A549 (cell line): ENCODE results near the gene RPS6KB1. TPM values are rescaled to one million over a fixed set of nuclear protein-coding genes. Genes with fewer than 3 reads are reported as not detected.
"Not testable (repeated sequence)": the region's sequence is repeated elsewhere in the genome, so short reads cannot be mapped to it uniquely, and the experiment has no call there.

Experiments
- ATAC-seq, 2 experiments: fragments of 200-7000 bp in 1 of 2; fragments of >200 bp in 1 of 2; cut with Nextera tagmentation in 1 of 2; cut with Tn5 transposase in 1 of 2; 3 replicates each; pipeline versions ENCODE4 v1.8.0 to v1.9.1; 2018 to 2020; ENCODE audit warnings: mild to moderate bottlenecking in 1 of 2, moderate library complexity in 1 of 2
- CTCF ChIA-PET: fragments of 300-600 bp; sonication (Branson Sonifier 250); formaldehyde crosslinking; extraction: SDS; loops from one replicate; lab custom pipeline; 2021; ENCODE audit warnings: antibody characterized with exemption, inconsistent platforms; lab: Yijun Ruan, JAX
- POLR2A ChIA-PET: fragments of 350-600 bp; formaldehyde crosslinking; extraction: SDS; loops from one replicate; lab custom pipeline; 2021; ENCODE audit warnings: antibody characterized with exemption, inconsistent platforms; lab: Yijun Ruan, JAX
- DNase-seq, 2 experiments: peaks; one replicate each; pipeline versions ENCODE4 v3.0.0 to v3.0.0-alpha.2; 2011 to 2016; ENCODE audit warnings: low read depth in 1 of 2, low spot score in 1 of 2
- FAIRE-seq: peaks from 2 replicates; lab custom pipeline; 2011; peaks lifted over from hg19 to GRCh38; lab: Jason Lieb, UNC
- H3K27ac ChIP-seq, 2 experiments: fragments of >200 bp; sonication (Bioruptor Twin); formaldehyde crosslinking; 3 replicates each; pipeline ENCODE4 v1.5.1; 2016 to 2017
- H3K4me1 ChIP-seq: fragments of >200 bp; sonication (Bioruptor Twin); formaldehyde crosslinking; 3 replicates; pipeline ENCODE4 v1.6.1; 2016
- H3K4me2 ChIP-seq: fragments of >200 bp; sonication (Bioruptor Twin); formaldehyde crosslinking; 3 replicates; pipeline ENCODE4 v1.6.1; 2016
- H3K4me3 ChIP-seq: fragments of >200 bp; sonication (Bioruptor Twin); formaldehyde crosslinking; 3 replicates; pipeline ENCODE4 v1.5.1; 2016
- H3K9me3 ChIP-seq: fragments of >200 bp; sonication (Bioruptor Twin); formaldehyde crosslinking; 3 replicates; pipeline ENCODE4 v1.6.1; 2016
- CTCF ChIP-seq: fragments of >200 bp; sonication (Bioruptor Twin); formaldehyde crosslinking; IDR thresholded peaks from 3 replicates; pipeline ENCODE4 v1.5.1; 2016
- HMGXB4 ChIP-seq: fragments of 250-450 bp; sonication (Bioruptor Pico); IDR thresholded peaks from 2 replicates; pipeline ENCODE4 v1.5.0; 2021; ENCODE audit warnings: mild to moderate bottlenecking, moderate library complexity, borderline replicate concordance
- HOXB5 ChIP-seq: fragments of 250-450 bp; sonication (Bioruptor Pico); IDR thresholded peaks from 2 replicates; pipeline ENCODE4 v1.5.0; 2020; ENCODE audit warnings: mild to moderate bottlenecking, moderate library complexity
- REST ChIP-seq: fragments of 200-600 bp; sonication (generic); IDR thresholded peaks from 2 replicates; pipeline ENCODE4 v1.6.1; 2016; ENCODE audit warnings: antibody characterized with exemption, mild to moderate bottlenecking, moderate library complexity
- USF2 ChIP-seq: fragments of 450-650 bp; IDR thresholded peaks from 2 replicates; pipeline ENCODE4 v1.6.1; 2014; ENCODE audit warnings: antibody characterized with exemption
- ZC3H11A ChIP-seq: fragments of 450-650 bp; IDR thresholded peaks from 2 replicates; pipeline ENCODE4 v1.6.1; 2014; ENCODE audit warnings: antibody characterized with exemption, mild to moderate bottlenecking
- WGBS: methylation state at CpG from one replicate; pipeline ENCODE4 v1.1.6; 2017; ENCODE audit errors: missing lambda C conversion rate; 5-methylcytosine and 5-hydroxymethylcytosine counted together
- polyA plus RNA-seq, 4 experiments: library from polyadenylated mRNA; depleted of rRNA in 3 of 4; stranded (reverse); fragments of >200 nt; fragmentation: RNase III in 1 of 4; extraction: RNeasy Plus Mini Kit Qiagen cat#74134 plus additional on column Dnase treatment in 1 of 4; gene quantifications; 2 replicates in 3 of 4; 3 replicates in 1 of 4; pipeline ENCODE4 v1.2.3, GENCODE V29; 2011 to 2017

Gene RPS6KB1
- polyA plus RNA-seq, 2 of the 4 experiments (the other 2 are of a cell fraction), result 57.3 to 81.7 TPM

- 93% methylated on average over 1 of the region's 1 CpG for WGBS
- Histone ChIP-seq H3K4me2 (no peak overlapping the region), H3K9me3 (no peaks in the 10 kb centered on the region), H3K27ac (no peak overlapping the region), H3K4me1 (no peaks in the 10 kb centered on the region), H3K4me3 (no peak overlapping the region)
- POLR2A ChIA-PET, result no interaction called here
- FAIRE-seq (no peak), DNase-seq (no peak), ATAC-seq (no peak)
- no peak for TF ChIP-seq CTCF
- CTCF ChIA-PET, result interaction anchor here (0.6 to 1.3 kb wide), 5 partner anchors 21 to 669 kb away, joined by 3 to 6 read pairs (median 3); no protein-coding TSS in a partner anchor
Measured at GRCh38 chr17:59941131-59941530, 48.2 kb downstream of the RPS6KB1 start.

GRCh38 chr17:59946433-59946832, 53.5 kb downstream of the RPS6KB1 start:
- POLR2A ChIA-PET, H3K4me2 ChIP-seq, H3K4me3 ChIP-seq, DNase-seq, FAIRE-seq, H3K4me1 ChIP-seq, H3K27ac ChIP-seq, ATAC-seq, H3K9me3 ChIP-seq: not testable (repeated sequence)
- 84% methylated on average over 7 of the region's 7 CpGs for WGBS
- CTCF ChIA-PET, result interaction anchor here (0.6 to 0.9 kb wide), 3 partner anchors 9 to 58 kb away, joined by 3 to 5 read pairs (median 3); no protein-coding TSS in a partner anchor

GRCh38 chr17:59947310-59947709, 54.4 kb downstream of the RPS6KB1 start:
- H3K9me3 ChIP-seq, ATAC-seq, POLR2A ChIA-PET, H3K27ac ChIP-seq, H3K4me2 ChIP-seq, H3K4me3 ChIP-seq, DNase-seq, CTCF ChIA-PET, H3K4me1 ChIP-seq: not testable (repeated sequence)
- whole genome bisulfite sequencing, result 87% methylated on average over 4 of the region's 4 CpGs
- peak; percentile 13 for FAIRE-seq

- CTCF ChIA-PET, result interaction anchor here (1.1 to 2.1 kb wide), 4 partner anchors 13 to 36 kb away, joined by 3 to 6 read pairs (median 4); partner anchors contain the start of gene RNFT1
- no peak for TF ChIP-seq USF2
- no peak for TF ChIP-seq HMGXB4 (CRISPR knock-in tag)
- no peak for TF ChIP-seq ZC3H11A
- no peak for TF ChIP-seq REST
- TF ChIP-seq HOXB5, result no peak
- TF ChIP-seq, all 56 proteins: peak for 0
- DNase-seq (no peak), ATAC-seq (no peak), FAIRE-seq (no peak)
- H3K4me2 ChIP-seq, result no peak overlapping the region
- POLR2A ChIA-PET, result interaction anchor here (0.7 kb wide), 1 partner anchor 15 kb away, joined by 7 read pairs; the partner anchor contains the start of gene RNFT1
- no peak overlapping the region for H3K27ac ChIP-seq
- H3K4me3 ChIP-seq, result no peak overlapping the region
- no peaks in the 10 kb centered on the region for H3K4me1 ChIP-seq
- H3K9me3 ChIP-seq, result no peaks in the 10 kb centered on the region
- WGBS, result 90% methylated on average over 3 of the region's 3 CpGs
Measured at GRCh38 chr17:59950049-59950448, 57.1 kb downstream of the RPS6KB1 start.
